ENCODE data around the gene AARS2. TPM values are rescaled to one million over a fixed set of nuclear protein-coding genes. Genes with fewer than 3 reads are reported as not detected.

AARS2 gene
- total and polyA plus RNA-seq, 11 donors: 4.1 to 9.8 (median 7.6) TPM

DNA sequence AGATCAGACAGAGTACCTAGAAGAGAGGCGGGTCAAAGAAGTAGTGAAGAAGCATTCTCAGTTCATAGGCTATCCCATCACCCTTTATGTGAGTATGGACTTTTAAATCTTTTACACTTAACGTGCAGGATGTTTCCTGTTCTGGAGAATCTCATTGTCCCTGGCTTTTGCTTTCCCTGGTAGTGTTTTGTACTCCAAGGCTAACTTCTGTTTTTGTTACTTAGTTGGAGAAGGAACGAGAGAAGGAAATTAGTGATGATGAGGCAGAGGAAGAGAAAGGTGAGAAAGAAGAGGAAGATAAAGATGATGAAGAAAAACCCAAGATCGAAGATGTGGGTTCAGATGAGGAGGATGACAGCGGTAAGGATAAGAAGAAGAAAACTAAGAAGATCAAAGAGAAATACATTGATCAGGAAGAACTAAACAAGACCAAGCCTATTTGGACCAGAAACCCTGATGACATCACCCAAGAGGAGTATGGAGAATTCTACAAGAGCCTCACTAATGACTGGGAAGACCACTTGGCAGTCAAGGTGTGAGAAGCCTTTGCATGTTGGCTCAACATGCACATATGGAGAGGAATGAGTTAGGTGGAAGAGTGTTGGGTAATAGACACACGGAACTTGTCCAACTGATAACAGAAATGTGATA is 63.0 kb downstream of the AARS2 start:
- Histone ChIP-seq H3K27me3 (no peaks in the 10 kb centered on the region), H3K4me1 (peaks cover 0 to 77% (median 46%) of the 10 kb centered on the region in 12 donors), H3K36me3 (peaks cover 7 to 73% (median 69%) of the 10 kb centered on the region in 9 donors), H3K4me3 (no peak overlapping the region), H3K27ac (peak overlapping the region in 1 of 12 donors; percentile 91), H3K9me3 (no peaks in the 10 kb centered on the region)
- TF ChIP-seq, protein P1, sequence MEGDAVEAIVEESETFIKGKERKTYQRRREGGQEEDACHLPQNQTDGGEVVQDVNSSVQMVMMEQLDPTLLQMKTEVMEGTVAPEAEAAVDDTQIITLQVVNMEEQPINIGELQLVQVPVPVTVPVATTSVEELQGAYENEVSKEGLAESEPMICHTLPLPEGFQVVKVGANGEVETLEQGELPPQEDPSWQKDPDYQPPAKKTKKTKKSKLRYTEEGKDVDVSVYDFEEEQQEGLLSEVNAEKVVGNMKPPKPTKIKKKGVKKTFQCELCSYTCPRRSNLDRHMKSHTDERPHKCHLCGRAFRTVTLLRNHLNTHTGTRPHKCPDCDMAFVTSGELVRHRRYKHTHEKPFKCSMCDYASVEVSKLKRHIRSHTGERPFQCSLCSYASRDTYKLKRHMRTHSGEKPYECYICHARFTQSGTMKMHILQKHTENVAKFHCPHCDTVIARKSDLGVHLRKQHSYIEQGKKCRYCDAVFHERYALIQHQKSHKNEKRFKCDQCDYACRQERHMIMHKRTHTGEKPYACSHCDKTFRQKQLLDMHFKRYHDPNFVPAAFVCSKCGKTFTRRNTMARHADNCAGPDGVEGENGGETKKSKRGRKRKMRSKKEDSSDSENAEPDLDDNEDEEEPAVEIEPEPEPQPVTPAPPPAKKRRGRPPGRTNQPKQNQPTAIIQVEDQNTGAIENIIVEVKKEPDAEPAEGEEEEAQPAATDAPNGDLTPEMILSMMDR (IDR thresholded peaks at IDR 0.05): no peak
- TF ChIP-seq POLR2A (IDR thresholded peaks at IDR 0.05): no peak
- no peak for DNase-seq
- 59 to 68% (median 62%) methylated on average over 6 of the region's 6 CpGs for WGBS, 4 donors
- no peak for ATAC-seq
- intact Hi-C loops (cut with DNase I): loop anchor here in 2 of 10 donors (10.0 kb wide), 1 partner anchor 155 kb away; no protein-coding TSS in a partner anchor

MicroRNAs within 50 kb of the gene (microRNA counts, 767-probe panel; counts per million panel counts)
- 71.6 to 309 counts per million in 2 donors for microRNA hsa-miR-4647

Other genes starting within 250 kb of the AARS2 start
- 10 to 100 TPM; 35.3 to 60.2 (median 44.1) TPM for gene MRPL14, start 185.9 kb downstream of the AARS2 start, total RNA-seq
- gene MRPL14, start 185.9 kb downstream of the AARS2 start, polyA plus RNA-seq: 10 to 100 TPM; 40.5 to 72.9 TPM
- gene TMEM63B, start 185.8 kb downstream of the AARS2 start, total RNA-seq: 10 to 100 TPM; 36.2 to 52.9 (median 43.0) TPM
- gene TMEM63B, start 185.8 kb downstream of the AARS2 start, polyA plus RNA-seq: 10 to 100 TPM; 26.2 to 37.0 TPM
- 1 to 10 TPM in 2 of 9 donors, under 1 TPM in 4, not detected in 3; 0.23 to 1.8 (median 0.44) TPM for gene CAPN11, start 154.5 kb downstream of the AARS2 start, total RNA-seq
- gene CAPN11, start 154.5 kb downstream of the AARS2 start, polyA plus RNA-seq: under 1 TPM; 0.08 to 0.35 TPM
- gene MYMX, start 96.4 kb downstream of the AARS2 start, total RNA-seq: under 1 TPM in 6 of 9 donors, not detected in 3; 0.31 to 0.96 (median 0.68) TPM
- under 1 TPM in 1 of 2 donors, not detected in 1; 0.42 TPM for gene MYMX, start 96.4 kb downstream of the AARS2 start, polyA plus RNA-seq
- gene SLC29A1, start 89.8 kb downstream of the AARS2 start, total RNA-seq: 100 to 1,000 TPM in 8 of 9 donors, 10 to 100 TPM in 1; 94.9 to 319 (median 136) TPM
- gene SLC29A1, start 89.8 kb downstream of the AARS2 start, polyA plus RNA-seq: 10 to 100 TPM; 48.0 to 77.5 TPM
- 1,000 to 10,000 TPM in 2 of 9 donors, 100 to 1,000 TPM in 7; 725 to 1,040 (median 857) TPM for gene HSP90AB1, start 66.2 kb downstream of the AARS2 start, total RNA-seq
- 100 to 1,000 TPM; 375 to 959 TPM for gene HSP90AB1, start 66.2 kb downstream of the AARS2 start, polyA plus RNA-seq
- 10 to 100 TPM; 18.1 to 35.6 (median 26.4) TPM for gene SLC35B2, start 55.8 kb downstream of the AARS2 start, total RNA-seq
- 10 to 100 TPM; 10.2 to 36.7 TPM for gene SLC35B2, start 55.8 kb downstream of the AARS2 start, polyA plus RNA-seq
- 10 to 100 TPM in 1 of 9 donors, 1 to 10 TPM in 8; 2.5 to 13.1 (median 3.8) TPM for gene NFKBIE, start 47.8 kb downstream of the AARS2 start, total RNA-seq
- 1 to 10 TPM; 4.0 to 5.8 TPM for gene NFKBIE, start 47.8 kb downstream of the AARS2 start, polyA plus RNA-seq
- 1 to 10 TPM in 1 of 9 donors, under 1 TPM in 4, not detected in 4; 0.21 to 5.3 (median 0.45) TPM for gene TMEM151B, start 42.9 kb downstream of the AARS2 start, total RNA-seq
- gene TMEM151B, start 42.9 kb downstream of the AARS2 start, polyA plus RNA-seq: 1 to 10 TPM in 1 of 2 donors, under 1 TPM in 1; 0.37 to 1.4 TPM
- not detected for gene SPATS1, start 29.3 kb upstream of the AARS2 start, total RNA-seq
- not detected for gene SPATS1, start 29.3 kb upstream of the AARS2 start, polyA plus RNA-seq
- gene CDC5L, start 74.4 kb upstream of the AARS2 start, total RNA-seq: 10 to 100 TPM; 17.3 to 24.8 (median 18.8) TPM
- gene CDC5L, start 74.4 kb upstream of the AARS2 start, polyA plus RNA-seq: 10 to 100 TPM in 1 of 2 donors, 1 to 10 TPM in 1; 5.8 to 15.6 TPM